Stimulated activated CD8-positive, alpha-beta memory T cell treated with anti-CD3 and anti-CD28 coated beads, Interleukin-15, amount 100 ng/mL, for 1 hour (primary cell): ENCODE results near the gene HELB.

Source experiments
- DNase-seq: peaks from one replicate; pipeline ENCODE4 v3.0.0-alpha.2; 2020; ENCODE audit warnings: low read depth

The HELB gene

GRCh38 chr12:66301944-66302826 is at the start of gene HELB:
Gene HELB (plus strand): TSS chr12:66302493. CDS start chr12:66302604, 111 bp downstream.
- DNase-seq = peak; percentile 97

GRCh38 chr12:66252771-66253170 is 49.5 kb upstream of the HELB start:
- no peak for DNase-seq

- no peak for DNase-seq
These were observed 46.6 kb upstream of the HELB start for GRCh38 chr12:66255737-66256136.

GRCh38 chr12:66258011-66258410 is 44.3 kb upstream of the HELB start:
- DNase-seq = no peak

- no peak for DNase-seq
These were observed 39.6 kb upstream of the HELB start for GRCh38 chr12:66262737-66263136.

- no peak for DNase-seq
These were observed 33.7 kb upstream of the HELB start for GRCh38 chr12:66268562-66268961.

GRCh38 chr12:66269142-66269541 is 33.2 kb upstream of the HELB start:
- no peak for DNase-seq

- DNase-seq = no peak
These were observed 32.4 kb upstream of the HELB start for GRCh38 chr12:66269757-66270383.

- no peak for DNase-seq
These were observed 31.7 kb upstream of the HELB start for GRCh38 chr12:66270613-66271012.

GRCh38 chr12:66272650-66273049 is 29.6 kb upstream of the HELB start:
- no peak for DNase-seq

- no peak for DNase-seq
These were observed 29.1 kb upstream of the HELB start for GRCh38 chr12:66273147-66273546.

- DNase-seq = no peak
These were observed 27.3 kb upstream of the HELB start for GRCh38 chr12:66275040-66275439.

- peak; percentile 23 for DNase-seq
These were observed 23.1 kb upstream of the HELB start for GRCh38 chr12:66279123-66279712.

GRCh38 chr12:66280561-66280960 is 21.7 kb upstream of the HELB start:
- no peak for DNase-seq

GRCh38 chr12:66282244-66282643 is 20.0 kb upstream of the HELB start:
- DNase-seq = no peak

- DNase-seq = no peak
These were observed 15.0 kb upstream of the HELB start for GRCh38 chr12:66287275-66287674.

- DNase-seq = peak; percentile 35
These were observed 14.2 kb upstream of the HELB start for GRCh38 chr12:66288121-66288520.

GRCh38 chr12:66289485-66289884 is 12.8 kb upstream of the HELB start:
- DNase-seq = no peak

- DNase-seq = no peak
These were observed 11.5 kb upstream of the HELB start for GRCh38 chr12:66290716-66291200.

GRCh38 chr12:66296176-66296683 is 6.1 kb upstream of the HELB start:
- no peak for DNase-seq

- no peak for DNase-seq
These were observed 5.2 kb upstream of the HELB start for GRCh38 chr12:66297080-66297479.

GRCh38 chr12:66297923-66298322 is 4.4 kb upstream of the HELB start:
- DNase-seq = no peak

- no peak for DNase-seq
These were observed 505 bp downstream of the HELB start for GRCh38 chr12:66302827-66303169.
